Fibroblast of skin of right quadriceps (primary cell): Measurements from ENCODE around the gene HS3ST6.

Experiments
- DNase-seq: peaks from one replicate; pipeline ENCODE4 v3.0.0-alpha.2; 2013

The HS3ST6 gene

GRCh38 chr16:1874854-1875253, 43.4 kb downstream of the HS3ST6 start:
- DNase-seq, result no peak

- peak; percentile 50 for DNase-seq
Measured at GRCh38 chr16:1871974-1872635, 46.1 kb downstream of the HS3ST6 start, which contains the start of gene MEIOB. Gene MEIOB (minus strand): TSS chr16:1872164. CDS start chr16:1868175, 3,989 bp downstream.

- DNase-seq, result peak; percentile 73
Measured at GRCh38 chr16:1870365-1871082, 47.7 kb downstream of the HS3ST6 start.

- no peak for DNase-seq
Measured at GRCh38 chr16:1865902-1866690, 52.1 kb downstream of the HS3ST6 start.

GRCh38 chr16:1863681-1864460, 54.3 kb downstream of the HS3ST6 start:
- DNase-seq, result peak; percentile 41

GRCh38 chr16:1862394-1862793, 55.8 kb downstream of the HS3ST6 start:
- DNase-seq, result no peak

GRCh38 chr16:1861730-1862129, 56.5 kb downstream of the HS3ST6 start:
- DNase-seq, result no peak
